ENCODE results near the gene KRTAP10-4. TPM values are rescaled to one million over a fixed set of nuclear protein-coding genes. Genes with fewer than 3 reads are reported as not detected.

The KRTAP10-4 gene
- polyA plus RNA-seq, 2 of the 4 experiments (the other 2 are of a cell fraction) = not detected

DNA sequence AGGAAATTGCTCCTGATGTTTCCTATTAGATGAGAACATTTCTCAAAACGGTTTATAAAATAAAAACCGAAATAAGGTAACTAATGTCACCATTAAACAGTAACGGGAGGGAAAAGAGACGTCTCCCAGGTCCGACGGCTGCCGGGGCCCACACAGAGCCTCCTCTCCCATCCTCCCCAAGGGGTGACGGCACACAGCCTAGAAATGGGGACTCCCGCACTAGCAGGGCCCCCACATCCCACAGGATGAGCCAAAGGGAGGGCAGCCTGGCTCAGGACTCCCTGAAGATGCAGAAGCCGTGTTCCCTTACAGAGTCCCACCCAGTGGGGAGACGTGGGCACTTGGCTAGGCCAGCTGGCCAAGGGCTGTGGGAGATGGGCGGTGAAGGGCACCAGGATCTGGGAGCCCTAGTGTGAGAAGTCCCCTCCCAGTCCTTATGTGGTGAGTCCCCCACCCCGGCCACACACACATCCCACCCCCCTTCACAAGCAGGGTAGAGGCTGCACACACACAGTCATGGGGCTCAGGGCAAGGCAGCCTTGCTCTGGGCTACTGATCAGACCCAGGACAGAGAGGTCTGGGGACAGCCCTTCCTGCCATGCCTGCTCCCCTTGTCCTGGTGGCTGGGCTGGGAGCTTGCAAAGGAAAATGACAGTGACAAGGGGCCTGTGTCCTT is 18.2 kb upstream of the KRTAP10-4 start:
- FAIRE-seq = no peak
- Histone ChIP-seq H3K9me3 (no peaks in the 10 kb centered on the region), H3K4me1 (no peaks in the 10 kb centered on the region), H3K4me3 (no peak overlapping the region), H3K4me2 (no peak overlapping the region), H3K27ac (no peak overlapping the region)
- POLR2A ChIA-PET = no interaction called here
- no peak for DNase-seq (ENCODE audit: low read depth in 1 of 2, low spot score in 1 of 2)
- WGBS (ENCODE audit: missing lambda C conversion rate) = 57% methylated on average over 10 of the region's 13 CpGs
- TF ChIP-seq CHD4 (IDR thresholded peaks at IDR 0.05; ENCODE audit: borderline replicate concordance) (no peak), ZSCAN20 (CRISPR knock-in tag; IDR thresholded peaks at IDR 0.05) (no peak), RARB (CRISPR knock-in tag; IDR thresholded peaks at IDR 0.05) (no peak)
- TF ChIP-seq, protein P1, sequence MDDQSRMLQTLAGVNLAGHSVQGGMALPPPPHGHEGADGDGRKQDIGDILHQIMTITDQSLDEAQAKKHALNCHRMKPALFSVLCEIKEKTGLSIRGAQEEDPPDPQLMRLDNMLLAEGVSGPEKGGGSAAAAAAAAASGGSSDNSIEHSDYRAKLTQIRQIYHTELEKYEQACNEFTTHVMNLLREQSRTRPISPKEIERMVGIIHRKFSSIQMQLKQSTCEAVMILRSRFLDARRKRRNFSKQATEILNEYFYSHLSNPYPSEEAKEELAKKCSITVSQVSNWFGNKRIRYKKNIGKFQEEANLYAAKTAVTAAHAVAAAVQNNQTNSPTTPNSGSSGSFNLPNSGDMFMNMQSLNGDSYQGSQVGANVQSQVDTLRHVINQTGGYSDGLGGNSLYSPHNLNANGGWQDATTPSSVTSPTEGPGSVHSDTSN (IDR thresholded peaks at IDR 0.05) = no peak
- CTCF ChIA-PET = no interaction called here
- no peak for ATAC-seq

DNA sequence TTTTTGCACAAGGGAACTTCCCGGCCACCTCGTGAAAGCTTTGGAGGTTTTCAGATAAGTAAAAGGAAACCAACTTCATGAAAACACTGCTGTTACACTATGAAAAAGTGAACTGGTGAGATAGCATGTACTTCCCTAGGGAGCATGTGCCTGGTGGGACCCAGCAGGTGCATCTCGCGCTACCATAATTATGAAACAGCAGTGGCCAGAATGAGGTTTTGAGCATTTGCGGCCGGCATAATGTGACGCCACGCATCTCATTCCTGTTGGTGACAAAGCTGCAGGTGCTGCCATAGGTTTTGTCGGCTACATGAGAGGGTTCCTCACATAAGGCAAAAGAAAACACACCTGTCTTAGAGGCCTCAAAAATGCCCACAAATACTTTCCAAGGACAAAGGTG is 16.6 kb upstream of the KRTAP10-4 start:
- no peak for FAIRE-seq
- POLR2A ChIA-PET = no interaction called here
- Histone ChIP-seq H3K4me1 (no peaks in the 10 kb centered on the region), H3K9me3 (no peaks in the 10 kb centered on the region), H3K4me3 (no peak overlapping the region), H3K27ac (no peak overlapping the region), H3K4me2 (no peak overlapping the region)
- CTCF ChIA-PET = interaction anchor here (0.7 to 0.8 kb wide), 2 partner anchors 23 to 41 kb away, joined by 3 to 4 read pairs; partner anchors contain the start of gene KRTAP10-5
- no peak for DNase-seq (ENCODE audit: low read depth in 1 of 2, low spot score in 1 of 2)
- 77% methylated on average over 9 of the region's 9 CpGs for WGBS (ENCODE audit: missing lambda C conversion rate)
- no peak for ATAC-seq
- TF ChIP-seq MAFK (IDR thresholded peaks at IDR 0.05; ENCODE audit: partially characterized antibody) (no peak), SMC3 (IDR thresholded peaks at IDR 0.05) (no peak), RARB (CRISPR knock-in tag; IDR thresholded peaks at IDR 0.05) (no peak), ZSCAN20 (CRISPR knock-in tag; IDR thresholded peaks at IDR 0.05) (no peak), RNF2 (IDR thresholded peaks at IDR 0.05; ENCODE audit: borderline replicate concordance, low read depth) (no peak), EP300 (IDR thresholded peaks at IDR 0.05) (no peak), NPAS2 (CRISPR knock-in tag; IDR thresholded peaks at IDR 0.05; ENCODE audit: borderline replicate concordance) (no peak), GATA3 (IDR thresholded peaks at IDR 0.05; ENCODE audit: borderline replicate concordance) (no peak), RCOR1 (IDR thresholded peaks at IDR 0.05; ENCODE audit: low read depth, low read length) (no peak), CBX8 (IDR thresholded peaks at IDR 0.05) (no peak), HDAC2 (IDR thresholded peaks at IDR 0.05) (no peak), FOSB (CRISPR knock-in tag; IDR thresholded peaks at IDR 0.05) (no peak)
- TF ChIP-seq, protein P2, sequence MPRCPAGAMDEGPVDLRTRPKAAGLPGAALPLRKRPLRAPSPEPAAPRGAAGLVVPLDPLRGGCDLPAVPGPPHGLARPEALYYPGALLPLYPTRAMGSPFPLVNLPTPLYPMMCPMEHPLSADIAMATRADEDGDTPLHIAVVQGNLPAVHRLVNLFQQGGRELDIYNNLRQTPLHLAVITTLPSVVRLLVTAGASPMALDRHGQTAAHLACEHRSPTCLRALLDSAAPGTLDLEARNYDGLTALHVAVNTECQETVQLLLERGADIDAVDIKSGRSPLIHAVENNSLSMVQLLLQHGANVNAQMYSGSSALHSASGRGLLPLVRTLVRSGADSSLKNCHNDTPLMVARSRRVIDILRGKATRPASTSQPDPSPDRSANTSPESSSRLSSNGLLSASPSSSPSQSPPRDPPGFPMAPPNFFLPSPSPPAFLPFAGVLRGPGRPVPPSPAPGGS (IDR thresholded peaks at IDR 0.05) = no peak
- TF ChIP-seq, protein P1 (IDR thresholded peaks at IDR 0.05) = no peak
- TF ChIP-seq, protein P3, sequence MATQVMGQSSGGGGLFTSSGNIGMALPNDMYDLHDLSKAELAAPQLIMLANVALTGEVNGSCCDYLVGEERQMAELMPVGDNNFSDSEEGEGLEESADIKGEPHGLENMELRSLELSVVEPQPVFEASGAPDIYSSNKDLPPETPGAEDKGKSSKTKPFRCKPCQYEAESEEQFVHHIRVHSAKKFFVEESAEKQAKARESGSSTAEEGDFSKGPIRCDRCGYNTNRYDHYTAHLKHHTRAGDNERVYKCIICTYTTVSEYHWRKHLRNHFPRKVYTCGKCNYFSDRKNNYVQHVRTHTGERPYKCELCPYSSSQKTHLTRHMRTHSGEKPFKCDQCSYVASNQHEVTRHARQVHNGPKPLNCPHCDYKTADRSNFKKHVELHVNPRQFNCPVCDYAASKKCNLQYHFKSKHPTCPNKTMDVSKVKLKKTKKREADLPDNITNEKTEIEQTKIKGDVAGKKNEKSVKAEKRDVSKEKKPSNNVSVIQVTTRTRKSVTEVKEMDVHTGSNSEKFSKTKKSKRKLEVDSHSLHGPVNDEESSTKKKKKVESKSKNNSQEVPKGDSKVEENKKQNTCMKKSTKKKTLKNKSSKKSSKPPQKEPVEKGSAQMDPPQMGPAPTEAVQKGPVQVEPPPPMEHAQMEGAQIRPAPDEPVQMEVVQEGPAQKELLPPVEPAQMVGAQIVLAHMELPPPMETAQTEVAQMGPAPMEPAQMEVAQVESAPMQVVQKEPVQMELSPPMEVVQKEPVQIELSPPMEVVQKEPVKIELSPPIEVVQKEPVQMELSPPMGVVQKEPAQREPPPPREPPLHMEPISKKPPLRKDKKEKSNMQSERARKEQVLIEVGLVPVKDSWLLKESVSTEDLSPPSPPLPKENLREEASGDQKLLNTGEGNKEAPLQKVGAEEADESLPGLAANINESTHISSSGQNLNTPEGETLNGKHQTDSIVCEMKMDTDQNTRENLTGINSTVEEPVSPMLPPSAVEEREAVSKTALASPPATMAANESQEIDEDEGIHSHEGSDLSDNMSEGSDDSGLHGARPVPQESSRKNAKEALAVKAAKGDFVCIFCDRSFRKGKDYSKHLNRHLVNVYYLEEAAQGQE (IDR thresholded peaks at IDR 0.05) = no peak
- TF ChIP-seq, protein P4, sequence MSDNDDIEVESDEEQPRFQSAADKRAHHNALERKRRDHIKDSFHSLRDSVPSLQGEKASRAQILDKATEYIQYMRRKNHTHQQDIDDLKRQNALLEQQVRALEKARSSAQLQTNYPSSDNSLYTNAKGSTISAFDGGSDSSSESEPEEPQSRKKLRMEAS (IDR thresholded peaks at IDR 0.05) = no peak

All from A549 (cell line).